ENCODE data around the gene SEC14L2.

DNA sequence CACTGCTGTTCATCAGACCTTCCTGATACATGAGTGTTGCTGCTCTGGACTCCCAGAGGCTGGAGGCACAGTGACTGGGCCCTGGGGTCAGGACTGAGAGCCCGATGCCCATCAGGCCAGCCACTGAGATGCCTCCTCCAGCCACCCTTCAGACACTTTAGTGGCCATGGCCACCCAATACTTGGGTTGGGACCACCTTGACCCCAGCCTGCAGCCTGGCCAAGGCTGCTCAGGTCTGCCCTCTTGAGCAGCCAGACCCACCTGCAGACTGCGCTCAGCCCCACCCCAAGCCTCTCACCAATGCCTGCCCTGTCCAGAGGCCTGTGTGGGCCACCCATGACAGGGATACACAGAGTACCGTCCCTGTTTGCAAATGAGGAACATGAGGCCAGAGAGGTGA, 13.8 kb upstream of the SEC14L2 start:
- TF ChIP-seq, protein P1, sequence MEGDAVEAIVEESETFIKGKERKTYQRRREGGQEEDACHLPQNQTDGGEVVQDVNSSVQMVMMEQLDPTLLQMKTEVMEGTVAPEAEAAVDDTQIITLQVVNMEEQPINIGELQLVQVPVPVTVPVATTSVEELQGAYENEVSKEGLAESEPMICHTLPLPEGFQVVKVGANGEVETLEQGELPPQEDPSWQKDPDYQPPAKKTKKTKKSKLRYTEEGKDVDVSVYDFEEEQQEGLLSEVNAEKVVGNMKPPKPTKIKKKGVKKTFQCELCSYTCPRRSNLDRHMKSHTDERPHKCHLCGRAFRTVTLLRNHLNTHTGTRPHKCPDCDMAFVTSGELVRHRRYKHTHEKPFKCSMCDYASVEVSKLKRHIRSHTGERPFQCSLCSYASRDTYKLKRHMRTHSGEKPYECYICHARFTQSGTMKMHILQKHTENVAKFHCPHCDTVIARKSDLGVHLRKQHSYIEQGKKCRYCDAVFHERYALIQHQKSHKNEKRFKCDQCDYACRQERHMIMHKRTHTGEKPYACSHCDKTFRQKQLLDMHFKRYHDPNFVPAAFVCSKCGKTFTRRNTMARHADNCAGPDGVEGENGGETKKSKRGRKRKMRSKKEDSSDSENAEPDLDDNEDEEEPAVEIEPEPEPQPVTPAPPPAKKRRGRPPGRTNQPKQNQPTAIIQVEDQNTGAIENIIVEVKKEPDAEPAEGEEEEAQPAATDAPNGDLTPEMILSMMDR (IDR thresholded peaks at IDR 0.05; ENCODE audit: low read length), result no peak
- no peak for TF ChIP-seq EZH2 (IDR thresholded peaks at IDR 0.05; ENCODE audit: borderline replicate concordance, low read length)
